Keratinocyte (primary cell): Measurements from ENCODE around the gene CEACAM8.

Source experiments
- EZH2 ChIP-seq: IDR thresholded peaks from one replicate; pipeline ENCODE4 v1.6.1; 2012; ENCODE audit warnings: inconsistent platforms, mild to moderate bottlenecking, low read length, moderate library complexity
- TF ChIP-seq, protein P1 (sequence below), 3 experiments: IDR thresholded peaks in 1 of 3; conservative IDR thresholded peaks in 1 of 3; optimal IDR thresholded peaks in 1 of 3; 2 replicates in 2 of 3; 3 replicates in 1 of 3; pipeline versions ENCODE3 to v1.5.1; 2011; ENCODE audit warnings: low read length in 3 of 3, mild to moderate bottlenecking in 3 of 3, moderate library complexity in 2 of 3, control low read depth in 1 of 3, inconsistent platforms in 1 of 3; ENCODE audit not compliant: insufficient read depth in 2 of 3; ENCODE audit errors: extremely low read depth in 1 of 3

- TF ChIP-seq, protein P1, sequence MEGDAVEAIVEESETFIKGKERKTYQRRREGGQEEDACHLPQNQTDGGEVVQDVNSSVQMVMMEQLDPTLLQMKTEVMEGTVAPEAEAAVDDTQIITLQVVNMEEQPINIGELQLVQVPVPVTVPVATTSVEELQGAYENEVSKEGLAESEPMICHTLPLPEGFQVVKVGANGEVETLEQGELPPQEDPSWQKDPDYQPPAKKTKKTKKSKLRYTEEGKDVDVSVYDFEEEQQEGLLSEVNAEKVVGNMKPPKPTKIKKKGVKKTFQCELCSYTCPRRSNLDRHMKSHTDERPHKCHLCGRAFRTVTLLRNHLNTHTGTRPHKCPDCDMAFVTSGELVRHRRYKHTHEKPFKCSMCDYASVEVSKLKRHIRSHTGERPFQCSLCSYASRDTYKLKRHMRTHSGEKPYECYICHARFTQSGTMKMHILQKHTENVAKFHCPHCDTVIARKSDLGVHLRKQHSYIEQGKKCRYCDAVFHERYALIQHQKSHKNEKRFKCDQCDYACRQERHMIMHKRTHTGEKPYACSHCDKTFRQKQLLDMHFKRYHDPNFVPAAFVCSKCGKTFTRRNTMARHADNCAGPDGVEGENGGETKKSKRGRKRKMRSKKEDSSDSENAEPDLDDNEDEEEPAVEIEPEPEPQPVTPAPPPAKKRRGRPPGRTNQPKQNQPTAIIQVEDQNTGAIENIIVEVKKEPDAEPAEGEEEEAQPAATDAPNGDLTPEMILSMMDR (optimal IDR thresholded peaks at IDR 0.05 in 1 of 3, IDR thresholded peaks at IDR 0.05 in 1 of 3, conservative IDR thresholded peaks at IDR 0.05 in 1 of 3; ENCODE audit: extremely low read depth in 1 of 3, insufficient read depth in 2 of 3, low read length in 3 of 3) = no peak
- TF ChIP-seq EZH2 = no peak
Measured at GRCh38 chr19:42613666-42614065, 18.9 kb upstream of the CEACAM8 start.
